GM15510 (cell line): ENCODE measurements around the gene ZNF70.

Experiments used
- POLR2A ChIP-seq: IDR thresholded peaks from 3 replicates; pipeline ENCODE4 v1.6.1; 2011; ENCODE audit warnings: borderline replicate concordance; ENCODE audit not compliant: insufficient read length; ENCODE audit errors: extremely low read depth

The ZNF70 gene

GRCh38 chr22:23716811-23717801 is 33.8 kb downstream of the ZNF70 start:
- TF ChIP-seq POLR2A, result peak; percentile 87

- no peak for TF ChIP-seq POLR2A
Observed at GRCh38 chr22:23715806-23716375, 35.0 kb downstream of the ZNF70 start.

- no peak for TF ChIP-seq POLR2A
Observed at GRCh38 chr22:23714596-23715578, 36.0 kb downstream of the ZNF70 start.

GRCh38 chr22:23713696-23714595 is 37.0 kb downstream of the ZNF70 start:
- TF ChIP-seq POLR2A, result no peak

- TF ChIP-seq POLR2A, result no peak
Observed at GRCh38 chr22:23712256-23712655, 38.7 kb downstream of the ZNF70 start.

GRCh38 chr22:23709107-23709506 is 41.8 kb downstream of the ZNF70 start:
- no peak for TF ChIP-seq POLR2A

GRCh38 chr22:23708270-23708669 is 42.6 kb downstream of the ZNF70 start:
- no peak for TF ChIP-seq POLR2A

GRCh38 chr22:23705358-23705757 is 45.6 kb downstream of the ZNF70 start:
- TF ChIP-seq POLR2A, result no peak

- TF ChIP-seq POLR2A, result no peak
Observed at GRCh38 chr22:23704829-23705228, 46.1 kb downstream of the ZNF70 start.

- TF ChIP-seq POLR2A, result no peak
Observed at GRCh38 chr22:23704062-23704461, 46.9 kb downstream of the ZNF70 start.

GRCh38 chr22:23700706-23701105 is 50.2 kb downstream of the ZNF70 start:
- no peak for TF ChIP-seq POLR2A

- TF ChIP-seq POLR2A, result no peak
Observed at GRCh38 chr22:23698673-23699235, 52.2 kb downstream of the ZNF70 start.

GRCh38 chr22:23698094-23698493 is 52.8 kb downstream of the ZNF70 start:
- no peak for TF ChIP-seq POLR2A

- no peak for TF ChIP-seq POLR2A
Observed at GRCh38 chr22:23697031-23697970, 53.6 kb downstream of the ZNF70 start.
